NCI-H2029 (cell line): ENCODE results near the gene SEMA6A.

Experiments used
- DNase-seq: peaks from one replicate; lab custom pipeline; 2025; lab: John Stamatoyannopoulos, UW

SEMA6A gene

GRCh38 chr5:116522356-116523136, 52.1 kb downstream of the SEMA6A start:
- no peak for DNase-seq

GRCh38 chr5:116521173-116521872, 53.3 kb downstream of the SEMA6A start:
- DNase-seq: no peak

GRCh38 chr5:116520771-116521170, 53.9 kb downstream of the SEMA6A start:
- DNase-seq: no peak

GRCh38 chr5:116518423-116518822, 56.2 kb downstream of the SEMA6A start:
- no peak for DNase-seq

- no peak for DNase-seq
Observed at GRCh38 chr5:116517488-116517887, 57.1 kb downstream of the SEMA6A start.

- no peak for DNase-seq
Observed at GRCh38 chr5:116516021-116516420, 58.6 kb downstream of the SEMA6A start.

- DNase-seq: no peak
Observed at GRCh38 chr5:116514421-116514970, 60.1 kb downstream of the SEMA6A start.

GRCh38 chr5:116510517-116510916, 64.1 kb downstream of the SEMA6A start:
- no peak for DNase-seq

GRCh38 chr5:116509483-116510244, 65.0 kb downstream of the SEMA6A start:
- DNase-seq: no peak

GRCh38 chr5:116508835-116509234, 65.8 kb downstream of the SEMA6A start:
- DNase-seq: no peak

- no peak for DNase-seq
Observed at GRCh38 chr5:116507941-116508655, 66.5 kb downstream of the SEMA6A start.

- no peak for DNase-seq
Observed at GRCh38 chr5:116507051-116507537, 67.5 kb downstream of the SEMA6A start.

- no peak for DNase-seq
Observed at GRCh38 chr5:116506488-116506887, 68.1 kb downstream of the SEMA6A start.

- no peak for DNase-seq
Observed at GRCh38 chr5:116504593-116505166, 69.9 kb downstream of the SEMA6A start.

GRCh38 chr5:116502616-116503015, 72.0 kb downstream of the SEMA6A start:
- DNase-seq: no peak

GRCh38 chr5:116502138-116502537, 72.5 kb downstream of the SEMA6A start:
- DNase-seq: no peak

- DNase-seq: no peak
Observed at GRCh38 chr5:116498503-116499048, 76.0 kb downstream of the SEMA6A start.

GRCh38 chr5:116497631-116498030, 77.0 kb downstream of the SEMA6A start:
- no peak for DNase-seq

GRCh38 chr5:116495786-116496357, 78.8 kb downstream of the SEMA6A start:
- DNase-seq: no peak

GRCh38 chr5:116494784-116495450, 79.7 kb downstream of the SEMA6A start:
- DNase-seq: peak; percentile 57
